Glutamatergic neuron (in vitro differentiated cells): ENCODE results near the gene SAFB. TPM values are rescaled to one million over a fixed set of nuclear protein-coding genes. Genes with fewer than 3 reads are reported as not detected.
"Not testable (repeated sequence)": the region's sequence is repeated elsewhere in the genome, so short reads cannot be mapped to it uniquely, and the experiment has no call there.

ENCODE experiments used
- DNase-seq: peaks from one replicate; pipeline ENCODE4 v3.0.0; 2022
- H3K27ac Mint-ChIP-seq: one replicate; pipeline ENCODE4 v1.8.0; 2020; ENCODE audit warnings: mild to moderate bottlenecking, mixed read lengths, inconsistent platforms; ENCODE audit not compliant: unreplicated experiment
- H3K27me3 Mint-ChIP-seq: one replicate; pipeline ENCODE4 v1.8.0; 2020; ENCODE audit warnings: mild to moderate bottlenecking, moderate library complexity, mixed read lengths, inconsistent platforms; ENCODE audit not compliant: unreplicated experiment
- H3K36me3 Mint-ChIP-seq: one replicate; pipeline ENCODE4 v1.8.0; 2020; ENCODE audit warnings: mild to moderate bottlenecking, mixed read lengths, inconsistent platforms; ENCODE audit not compliant: unreplicated experiment
- H3K4me1 Mint-ChIP-seq: one replicate; pipeline ENCODE4 v1.8.0; 2020; ENCODE audit warnings: mild to moderate bottlenecking, low read depth, mixed read lengths, inconsistent platforms; ENCODE audit not compliant: unreplicated experiment
- H3K4me3 Mint-ChIP-seq: one replicate; pipeline ENCODE4 v1.8.0; 2020; ENCODE audit warnings: mild to moderate bottlenecking, mixed read lengths, inconsistent platforms; ENCODE audit not compliant: unreplicated experiment
- H3K9me3 Mint-ChIP-seq: one replicate; pipeline ENCODE4 v1.8.0; 2020; ENCODE audit warnings: mild to moderate bottlenecking, moderate library complexity, mixed read lengths, inconsistent platforms; ENCODE audit not compliant: unreplicated experiment
- CTCF ChIP-seq: fragments of 200-600 bp; sonication (generic); IDR thresholded peaks from one replicate; pipeline ENCODE4 v1.5.0; 2021; ENCODE audit not compliant: partially characterized antibody, unreplicated experiment
- total RNA-seq: library from RNA; stranded (reverse); fragmentation: NEBNext Ultra II Directional; extraction: Animal tissue kit (Norgen Biotek cat#: 25700); gene quantifications from one replicate; pipeline ENCODE4 v1.2.1, GENCODE V29; 2021; ENCODE audit not compliant: unreplicated experiment

The SAFB gene
- total RNA-seq, 1 donor from 2014 or later = 133 TPM

GRCh38 chr19:5697890-5698634 lies 75.2 kb downstream of the SAFB start:
- H3K4me3 Mint-ChIP-seq = no peak overlapping the region
- H3K27me3 Mint-ChIP-seq = no peaks in the 10 kb centered on the region
- H3K36me3 Mint-ChIP-seq = no peaks in the 10 kb centered on the region
- peaks cover under 1% of the 10 kb centered on the region for H3K4me1 Mint-ChIP-seq
- peak; percentile 79 for DNase-seq
- H3K9me3 Mint-ChIP-seq = peaks cover 5% of the 10 kb centered on the region
- no peak for TF ChIP-seq CTCF
- H3K27ac Mint-ChIP-seq = peak overlapping the region; percentile 86

DNA sequence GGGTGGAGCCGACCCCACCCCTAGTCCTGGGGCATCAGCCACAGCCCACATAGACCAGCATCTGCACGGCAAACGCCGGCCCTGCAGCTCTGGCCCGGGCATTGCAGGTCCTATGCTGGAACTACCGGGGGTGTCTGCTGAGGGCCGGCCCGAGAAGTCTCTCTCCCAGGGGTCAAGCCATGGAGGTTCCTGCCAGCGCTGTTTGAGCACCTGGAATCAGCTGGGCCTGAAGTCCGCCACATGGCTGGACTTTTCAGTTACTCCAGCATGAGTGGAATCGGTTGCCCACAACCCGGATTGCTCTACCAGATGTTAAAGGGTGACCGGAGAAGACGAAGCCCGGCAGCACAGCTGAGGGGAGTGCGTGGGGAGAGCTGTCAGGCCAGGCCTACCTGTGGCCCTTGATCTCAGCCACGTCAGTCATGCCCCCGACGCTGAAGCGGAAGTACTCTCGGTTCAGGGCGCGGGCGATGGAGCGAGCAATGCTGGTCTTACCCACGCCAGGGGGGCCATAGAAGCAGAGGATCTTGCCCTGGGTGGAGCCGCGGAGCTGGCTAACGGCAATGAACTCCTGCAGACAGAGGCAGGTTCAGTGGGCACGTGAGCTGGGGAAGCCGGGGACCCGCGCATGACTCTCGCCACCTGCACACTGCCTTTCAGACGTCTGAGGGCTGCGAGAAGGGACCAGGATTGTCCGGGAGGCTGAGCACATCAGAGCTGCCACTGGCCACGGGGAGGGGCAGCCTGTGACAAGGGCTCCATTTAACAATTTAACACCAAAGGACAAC lies 75.9 kb downstream of the SAFB start:
- no peaks in the 10 kb centered on the region for H3K36me3 Mint-ChIP-seq
- no peak overlapping the region for H3K4me3 Mint-ChIP-seq
- no peak for DNase-seq
- no peak for TF ChIP-seq CTCF
- H3K9me3 Mint-ChIP-seq = peaks cover 9% of the 10 kb centered on the region
- H3K27me3 Mint-ChIP-seq = peaks cover 2% of the 10 kb centered on the region
- H3K4me1 Mint-ChIP-seq = peaks cover 4% of the 10 kb centered on the region
- H3K27ac Mint-ChIP-seq = peak overlapping the region; percentile 72

- Mint-ChIP-seq H3K27me3 (peaks cover 2% of the 10 kb centered on the region), H3K9me3 (peaks cover 9% of the 10 kb centered on the region), H3K4me3 (no peak overlapping the region), H3K36me3 (no peaks in the 10 kb centered on the region), H3K4me1 (peaks cover 4% of the 10 kb centered on the region), H3K27ac (no peak overlapping the region)
- no peak for DNase-seq
- TF ChIP-seq CTCF = no peak
Observed at GRCh38 chr19:5700455-5701092, 77.7 kb downstream of the SAFB start.

- not testable (repeated sequence) for H3K36me3 Mint-ChIP-seq, DNase-seq
Observed at GRCh38 chr19:5702053-5702410, 79.1 kb downstream of the SAFB start.

GRCh38 chr19:5703819-5704818 lies 81.2 kb downstream of the SAFB start:
- H3K27me3 Mint-ChIP-seq = peaks cover 4% of the 10 kb centered on the region
- H3K27ac Mint-ChIP-seq = peak overlapping the region; percentile 76
- no peak overlapping the region for H3K4me3 Mint-ChIP-seq
- H3K4me1 Mint-ChIP-seq = peaks cover 4% of the 10 kb centered on the region
- H3K36me3 Mint-ChIP-seq = no peaks in the 10 kb centered on the region
- TF ChIP-seq CTCF = no peak
- DNase-seq = no peak
- H3K9me3 Mint-ChIP-seq = peaks cover 13% of the 10 kb centered on the region

More at GRCh38 chr19:5702053-5702410, 79.1 kb downstream of the SAFB start:
- H3K27me3 Mint-ChIP-seq, H3K27ac Mint-ChIP-seq, H3K4me1 Mint-ChIP-seq, H3K4me3 Mint-ChIP-seq: not testable (repeated sequence)
- H3K9me3 Mint-ChIP-seq = peaks cover 11% of the 10 kb centered on the region
